PC-3 (cell line): ENCODE data around the gene ASPRV1. TPM values are rescaled to one million over a fixed set of nuclear protein-coding genes. Genes with fewer than 3 reads are reported as not detected.

Source experiments
- ATAC-seq: fragments of 200-7000 bp; cut with Tn5 transposase; 2 replicates; pipeline ENCODE4 v1.9.1; 2020; ENCODE audit warnings: mild to moderate bottlenecking, moderate library complexity
- BruUV-seq: library from RNA; stranded (reverse); fragments of 400-500 nt; replicated peaks from 2 replicates; lab custom pipeline; 2021; lab: Mats Ljungman, UMichigan
- CTCF ChIA-PET: fragments of 300-600 bp; sonication (Branson Sonifier 250); formaldehyde crosslinking; loops from one replicate; lab custom pipeline; 2022; ENCODE audit warnings: antibody characterized with exemption; lab: Charles Lee
- POLR2A ChIA-PET: fragments of 300-600 bp; sonication (Branson Sonifier 250); formaldehyde crosslinking; loops from one replicate; lab custom pipeline; 2022; ENCODE audit warnings: antibody characterized with exemption; ENCODE audit not compliant: unreplicated experiment; lab: Charles Lee
- DNase-seq: peaks from one replicate; pipeline ENCODE4 v3.0.0-alpha.2; 2015
- H2AFZ ChIP-seq: fragments of 300-600 bp; sonication (generic); 2 replicates; pipeline ENCODE4 v1.6.0; 2016; ENCODE audit warnings: antibody characterized with exemption, low read length
- H3F3A ChIP-seq: fragments of 300-600 bp; sonication (generic); one replicate; pipeline ENCODE4 v1.6.0; 2017; ENCODE audit warnings: antibody characterized with exemption, low read length, control low read depth, mild to moderate bottlenecking; ENCODE audit not compliant: unreplicated experiment
- H3K27ac ChIP-seq: fragments of 300-600 bp; sonication (generic); 2 replicates; pipeline ENCODE4 v1.5.1; 2016; ENCODE audit warnings: mild to moderate bottlenecking, low read length
- H3K27me3 ChIP-seq: fragments of 300-600 bp; sonication (generic); 2 replicates; pipeline ENCODE4 v1.6.1; 2016; ENCODE audit warnings: low read length, mixed read lengths
- H3K36me3 ChIP-seq: fragments of 300-600 bp; sonication (generic); 2 replicates; pipeline ENCODE4 v1.6.1; 2016; ENCODE audit warnings: low read depth, mixed run types, low read length, mixed read lengths
- H3K4me1 ChIP-seq: fragments of 300-600 bp; sonication (generic); 2 replicates; pipeline ENCODE4 v1.5.1; 2016; ENCODE audit warnings: low read length; ENCODE audit not compliant: insufficient read depth
- H3K4me2 ChIP-seq: fragments of 300-600 bp; sonication (generic); 2 replicates; pipeline ENCODE4 v1.6.0; 2016; ENCODE audit warnings: low read length
- H3K4me3 ChIP-seq: fragments of 300-600 bp; sonication (generic); 2 replicates; pipeline ENCODE4 v1.5.1; 2016; ENCODE audit warnings: mild to moderate bottlenecking, low read length, mixed read lengths
- H3K79me2 ChIP-seq: fragments of 300-600 bp; sonication (generic); 2 replicates; pipeline ENCODE4 v1.6.1; 2017; ENCODE audit warnings: low read length, mixed read lengths
- H3K9ac ChIP-seq: fragments of 300-600 bp; sonication (generic); 2 replicates; pipeline ENCODE4 v1.6.0; 2016; ENCODE audit warnings: mild to moderate bottlenecking, low read length
- H3K9me2 ChIP-seq: fragments of 300-600 bp; sonication (generic); replicated peaks from 2 replicates; pipeline ENCODE4 v1.6.1; 2016; ENCODE audit warnings: mixed run types, low read length, mixed read lengths
- H3K9me3 ChIP-seq: fragments of 300-600 bp; sonication (generic); 2 replicates; pipeline ENCODE4 v1.6.1; 2016; ENCODE audit warnings: low read length, mixed read lengths
- H4K20me1 ChIP-seq: fragments of 300-600 bp; sonication (generic); 2 replicates; pipeline ENCODE4 v1.6.1; 2016; ENCODE audit warnings: low read length, mixed read lengths
- EZH2 ChIP-seq: fragments of 300-600 bp; sonication (generic); IDR thresholded peaks from one replicate; pipeline ENCODE4 v1.6.1; 2017; ENCODE audit warnings: antibody characterized with exemption, mild to moderate bottlenecking, low read length; ENCODE audit not compliant: unreplicated experiment
- EZH2phosphoT487 ChIP-seq: fragments of 300-600 bp; sonication (generic); IDR thresholded peaks from 2 replicates; pipeline ENCODE4 v1.6.1; 2018; ENCODE audit warnings: mild to moderate bottlenecking, antibody characterized with exemption, low read length, borderline replicate concordance
- intact Hi-C: fragments of 100-400 bp; cut with micrococcal nuclease; formaldehyde crosslinking; loops from 2 replicates; pipeline ENCODE4 v1.9.0; 2023
- total RNA-seq: library from RNA; depleted of rRNA; stranded (reverse); fragments of >200 nt; gene quantifications from 2 replicates; pipeline ENCODE4 v1.2.3, GENCODE V29; 2014
- TF ChIP-seq, protein P1 (sequence below): fragments of 300-600 bp; sonication (generic); conservative IDR thresholded peaks from 2 replicates; pipeline ENCODE4 v1.5.1; 2017; ENCODE audit warnings: antibody characterized with exemption, low read depth, mild to moderate bottlenecking, low read length

The ASPRV1 gene
- total RNA-seq, 1 experiment from 2014 or later = not detected

DNA sequence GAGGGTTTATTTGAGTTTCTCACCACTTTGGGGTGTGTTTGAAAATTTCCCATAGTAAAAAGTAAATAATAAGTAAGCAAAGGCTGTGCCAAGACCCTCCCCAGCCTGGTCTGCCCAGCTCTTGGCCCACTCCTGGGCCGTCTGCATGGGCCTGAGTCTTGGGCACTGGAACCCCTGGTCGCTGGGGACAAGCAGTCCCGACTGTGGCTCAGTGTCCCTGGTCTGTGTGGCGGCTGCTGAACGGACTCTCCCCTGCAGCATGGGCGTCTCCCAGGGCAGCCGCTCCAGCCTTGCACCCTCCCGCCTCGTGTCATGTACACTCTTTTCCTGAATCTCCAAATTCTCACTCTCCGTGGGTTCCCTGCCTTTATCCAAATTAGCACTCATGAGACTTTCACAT is 7.2 kb upstream of the ASPRV1 start:
- H3K9me2 ChIP-seq = no peaks in the 10 kb centered on the region
- H3K4me2 ChIP-seq = no peak overlapping the region
- DNase-seq = no peak
- no peak for ATAC-seq
- H3K27ac ChIP-seq = no peak overlapping the region
- H3K9me3 ChIP-seq = no peaks in the 10 kb centered on the region
- intact Hi-C loops = no loop called here
- no peaks in the 10 kb centered on the region for H3K79me2 ChIP-seq
- H3K4me1 ChIP-seq = peaks cover 13% of the 10 kb centered on the region
- no peak overlapping the region for H3K4me3 ChIP-seq
- H2AFZ ChIP-seq = no peak overlapping the region
- CTCF ChIA-PET = no interaction called here
- TF ChIP-seq, protein P1, sequence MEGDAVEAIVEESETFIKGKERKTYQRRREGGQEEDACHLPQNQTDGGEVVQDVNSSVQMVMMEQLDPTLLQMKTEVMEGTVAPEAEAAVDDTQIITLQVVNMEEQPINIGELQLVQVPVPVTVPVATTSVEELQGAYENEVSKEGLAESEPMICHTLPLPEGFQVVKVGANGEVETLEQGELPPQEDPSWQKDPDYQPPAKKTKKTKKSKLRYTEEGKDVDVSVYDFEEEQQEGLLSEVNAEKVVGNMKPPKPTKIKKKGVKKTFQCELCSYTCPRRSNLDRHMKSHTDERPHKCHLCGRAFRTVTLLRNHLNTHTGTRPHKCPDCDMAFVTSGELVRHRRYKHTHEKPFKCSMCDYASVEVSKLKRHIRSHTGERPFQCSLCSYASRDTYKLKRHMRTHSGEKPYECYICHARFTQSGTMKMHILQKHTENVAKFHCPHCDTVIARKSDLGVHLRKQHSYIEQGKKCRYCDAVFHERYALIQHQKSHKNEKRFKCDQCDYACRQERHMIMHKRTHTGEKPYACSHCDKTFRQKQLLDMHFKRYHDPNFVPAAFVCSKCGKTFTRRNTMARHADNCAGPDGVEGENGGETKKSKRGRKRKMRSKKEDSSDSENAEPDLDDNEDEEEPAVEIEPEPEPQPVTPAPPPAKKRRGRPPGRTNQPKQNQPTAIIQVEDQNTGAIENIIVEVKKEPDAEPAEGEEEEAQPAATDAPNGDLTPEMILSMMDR = no peak
- no peak for TF ChIP-seq EZH2phosphoT487
- TF ChIP-seq EZH2 = no peak
- H3K36me3 ChIP-seq = no peaks in the 10 kb centered on the region
- BruUV-seq = no TSS peak
- H4K20me1 ChIP-seq = no peaks in the 10 kb centered on the region
- H3F3A ChIP-seq = no peaks in the 10 kb centered on the region
- H3K27me3 ChIP-seq = no peaks in the 10 kb centered on the region
- no peak overlapping the region for H3K9ac ChIP-seq
- POLR2A ChIA-PET = no interaction called here

DNA sequence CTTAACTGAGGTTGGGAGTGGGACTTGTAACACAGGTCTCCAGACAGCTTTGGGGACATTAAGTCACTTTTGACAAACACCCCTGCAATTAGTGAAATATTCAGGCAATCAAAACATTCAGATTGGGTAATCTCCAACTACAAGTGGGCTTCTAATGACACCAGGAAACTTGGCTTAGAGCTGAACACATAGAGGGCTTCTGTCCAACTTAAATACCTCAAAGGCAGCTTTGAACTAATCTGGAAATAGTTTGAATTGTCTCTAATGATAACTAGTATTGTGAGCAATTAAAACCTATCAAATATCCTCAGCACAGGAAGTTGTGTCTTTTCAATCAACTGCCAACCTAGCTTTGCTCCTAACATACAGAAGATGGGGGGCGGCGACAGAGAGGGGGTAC is 5.1 kb upstream of the ASPRV1 start:
- Histone ChIP-seq H3K27ac (no peak overlapping the region), H2AFZ (no peak overlapping the region), H3K79me2 (no peaks in the 10 kb centered on the region), H3K4me1 (peaks cover 13% of the 10 kb centered on the region), H3K36me3 (no peaks in the 10 kb centered on the region), H3K4me2 (0 out of 2 replicates have a peak overlapping the region, but pooled peaks have one; percentile 41), H3K4me3 (no peak overlapping the region), H3F3A (no peaks in the 10 kb centered on the region), H3K9me3 (no peaks in the 10 kb centered on the region), H3K27me3 (no peaks in the 10 kb centered on the region), H3K9ac (no peak overlapping the region), H3K9me2 (no peaks in the 10 kb centered on the region), H4K20me1 (no peaks in the 10 kb centered on the region)
- CTCF ChIA-PET = no interaction called here
- BruUV-seq = no TSS peak
- intact Hi-C loops = no loop called here
- TF ChIP-seq EZH2 = no peak
- ATAC-seq = no peak
- POLR2A ChIA-PET = no interaction called here
- DNase-seq = no peak

DNA sequence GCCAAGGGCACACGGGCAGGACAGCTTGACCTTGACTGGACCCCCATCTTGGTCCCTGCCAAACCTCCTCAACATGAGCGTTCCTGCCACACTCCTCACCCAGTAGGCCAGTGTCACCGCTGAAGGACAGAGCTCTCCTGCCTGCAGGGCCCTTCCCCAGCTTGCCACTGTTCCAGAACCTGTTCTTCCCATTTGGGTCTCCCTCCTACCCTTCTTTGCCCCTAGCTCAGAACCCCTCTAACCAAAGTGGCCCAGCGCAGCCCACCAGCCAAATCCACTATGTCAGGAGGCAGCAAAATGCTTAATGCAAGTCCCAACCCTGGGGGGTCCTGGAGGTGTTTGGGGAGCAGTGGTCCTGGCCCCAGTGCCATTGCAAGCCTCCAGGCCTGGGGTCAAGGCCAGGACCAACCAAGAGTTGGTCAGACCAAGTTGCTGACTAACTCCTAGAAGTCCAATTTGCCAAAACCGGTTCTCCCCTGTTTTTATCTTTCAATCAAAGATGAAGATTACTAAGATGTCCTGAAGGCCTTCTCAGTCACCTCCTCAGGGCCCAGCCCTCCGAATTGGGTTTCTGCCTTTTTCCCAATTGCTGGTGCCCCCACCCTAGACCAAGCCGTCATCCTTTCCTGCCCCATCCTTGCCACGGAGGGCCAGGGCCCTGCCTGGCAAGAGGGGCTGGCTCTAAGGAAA is 4.5 kb upstream of the ASPRV1 start:
- no peak overlapping the region for H3K9ac ChIP-seq
- no TSS peak for BruUV-seq
- no peak overlapping the region for H3K27ac ChIP-seq
- H4K20me1 ChIP-seq = no peaks in the 10 kb centered on the region
- DNase-seq (peak; percentile 54), ATAC-seq (no peak)
- no peaks in the 10 kb centered on the region for H3F3A ChIP-seq
- 0 out of 2 replicates have a peak overlapping the region, but pooled peaks have one; percentile 41 for H3K4me2 ChIP-seq
- TF ChIP-seq EZH2 (no peak), EZH2phosphoT487 (no peak)
- TF ChIP-seq, protein P1 = no peak
- ChIA-PET CTCF (interaction anchor here (0.6 kb wide), 1 partner anchor 243 kb away, joined by 3 read pairs; no protein-coding TSS in a partner anchor), POLR2A (no interaction called here)
- H3K4me3 ChIP-seq = no peak overlapping the region
- no peaks in the 10 kb centered on the region for H3K36me3 ChIP-seq
- no peaks in the 10 kb centered on the region for H3K9me3 ChIP-seq
- H3K4me1 ChIP-seq = peaks cover 13% of the 10 kb centered on the region
- no peaks in the 10 kb centered on the region for H3K27me3 ChIP-seq
- intact Hi-C loops = no loop called here
- no peaks in the 10 kb centered on the region for H3K79me2 ChIP-seq
- H2AFZ ChIP-seq = no peak overlapping the region
- H3K9me2 ChIP-seq = no peaks in the 10 kb centered on the region
